ENCODE results near the gene ZNF680.

ZNF680 gene

DNA sequence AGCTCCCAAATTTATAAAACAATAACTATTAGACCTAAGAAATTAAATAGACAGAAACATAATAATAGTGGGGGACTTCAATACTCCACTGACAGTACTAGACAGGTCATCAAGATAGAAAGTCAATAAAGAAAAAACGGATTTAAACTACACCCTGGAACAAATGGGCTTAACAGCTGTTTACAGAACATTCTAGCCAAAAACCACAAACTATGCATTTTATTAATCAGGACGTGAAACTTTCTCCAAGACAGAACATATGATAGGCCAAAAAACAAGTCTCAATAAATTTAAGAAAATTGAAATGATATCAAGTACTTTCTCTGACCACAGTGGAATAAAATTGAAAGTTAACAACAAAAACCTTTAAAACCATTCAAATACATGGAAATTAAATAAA is 46.4 kb downstream of the ZNF680 start:
- Mint-ChIP-seq H3K27ac (no peak overlapping the region), H3K27me3 (no peaks in the 10 kb centered on the region), H3K4me3 (no peak overlapping the region), H3K9me3 (peaks cover 41 to 49% of the 10 kb centered on the region in 2 donors), H3K4me1 (no peaks in the 10 kb centered on the region)
- ATAC-seq (no peak), DNase-seq (no peak)

DNA sequence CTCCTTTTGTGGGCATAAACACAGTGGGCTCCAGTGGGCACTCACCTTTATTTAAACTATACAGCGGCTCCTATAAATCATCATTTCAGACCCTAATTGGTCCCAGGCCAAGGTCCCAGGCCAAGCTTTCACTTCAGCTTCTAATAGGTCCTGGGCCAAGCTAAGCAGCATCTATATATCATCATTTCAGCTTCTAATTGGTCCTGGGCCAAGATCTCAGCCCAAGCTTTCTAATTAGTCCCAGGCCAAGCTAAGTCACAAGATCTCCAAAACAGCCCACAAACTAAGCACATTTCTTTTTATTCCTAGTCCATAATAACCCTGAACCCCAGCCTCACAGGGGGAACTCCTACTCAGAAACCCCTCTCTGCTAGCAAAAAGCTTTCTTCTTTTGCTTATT is 47.1 kb downstream of the ZNF680 start:
- no peak for ATAC-seq
- H3K27ac Mint-ChIP-seq, result peak overlapping the region in 1 of 2 donors; percentile 74
- no peak for DNase-seq
- no peaks in the 10 kb centered on the region for H3K4me1 Mint-ChIP-seq
- H3K9me3 Mint-ChIP-seq, result peaks cover 36 to 43% of the 10 kb centered on the region in 2 donors
- no peaks in the 10 kb centered on the region for H3K27me3 Mint-ChIP-seq
- no peak overlapping the region for H3K4me3 Mint-ChIP-seq

DNA sequence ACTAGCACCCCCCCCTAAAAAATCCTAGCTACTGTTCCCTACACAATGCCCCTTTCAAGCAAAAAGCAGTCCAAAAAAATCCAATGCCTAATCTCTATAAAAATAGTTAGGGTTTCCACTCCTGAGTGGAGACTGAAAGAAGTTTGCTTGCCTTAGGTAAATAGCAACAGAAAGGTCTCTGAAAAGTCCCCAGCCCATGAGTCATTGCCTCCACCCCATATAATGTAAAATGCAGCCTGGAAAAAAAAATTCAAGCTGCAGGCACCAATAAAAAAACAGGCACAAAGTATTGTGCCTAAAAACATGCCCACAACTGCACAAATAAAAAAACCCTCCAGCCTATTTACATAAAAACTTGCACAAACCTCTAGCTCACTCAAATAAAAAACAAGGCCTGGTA is 47.5 kb downstream of the ZNF680 start:
- DNase-seq (no peak), ATAC-seq (no peak)
- no peak overlapping the region for H3K27ac Mint-ChIP-seq
- peaks cover 36 to 43% of the 10 kb centered on the region in 2 donors for H3K9me3 Mint-ChIP-seq
- H3K4me1 Mint-ChIP-seq, result no peaks in the 10 kb centered on the region
- no peak overlapping the region for H3K4me3 Mint-ChIP-seq
- no peaks in the 10 kb centered on the region for H3K27me3 Mint-ChIP-seq

- peaks cover 13 to 25% of the 10 kb centered on the region in 2 donors for H3K9me3 Mint-ChIP-seq
- H3K4me3 Mint-ChIP-seq, result no peak overlapping the region
- ATAC-seq, result no peak
- no peaks in the 10 kb centered on the region for H3K27me3 Mint-ChIP-seq
- H3K4me1 Mint-ChIP-seq, result no peaks in the 10 kb centered on the region
- DNase-seq, result no peak
- no peak overlapping the region for H3K27ac Mint-ChIP-seq
Observed at GRCh38 chr7:64509583-64509982, 53.3 kb downstream of the ZNF680 start.

DNA sequence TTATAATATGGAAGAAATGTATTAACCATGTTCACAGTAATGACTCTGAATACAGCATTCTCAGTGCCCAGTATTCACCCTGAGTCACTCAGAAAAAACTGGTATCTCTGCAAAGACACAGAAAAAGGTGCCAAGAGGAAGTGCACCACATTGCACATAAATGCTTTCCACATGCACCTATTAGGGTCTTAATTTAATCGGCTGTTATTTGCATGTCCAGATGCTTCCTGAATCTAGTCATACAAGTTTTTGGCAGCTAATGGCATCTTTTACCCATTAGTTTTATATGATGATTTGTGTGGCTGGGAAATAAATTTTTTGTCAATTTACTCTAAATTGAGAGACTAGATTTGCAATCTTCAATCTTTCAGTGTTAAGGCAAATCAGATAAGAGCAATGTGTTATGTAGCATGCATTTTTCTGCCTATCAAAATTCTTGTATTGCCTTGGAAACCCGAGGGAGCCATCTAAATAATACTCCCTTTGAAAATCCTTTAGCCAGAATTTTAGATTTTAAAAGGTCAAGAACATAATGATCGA is 58.2 kb downstream of the ZNF680 start:
- no peaks in the 10 kb centered on the region for H3K27me3 Mint-ChIP-seq
- no peak for ATAC-seq
- H3K9me3 Mint-ChIP-seq, result peaks cover 38% of the 10 kb centered on the region in 2 donors
- no peak for DNase-seq
- no peak overlapping the region for H3K4me3 Mint-ChIP-seq
- H3K4me1 Mint-ChIP-seq, result no peaks in the 10 kb centered on the region
- H3K27ac Mint-ChIP-seq, result no peak overlapping the region

GRCh38 chr7:64498270-64498669 is 64.6 kb downstream of the ZNF680 start:
- Mint-ChIP-seq H3K4me3 (no peak overlapping the region), H3K4me1 (no peaks in the 10 kb centered on the region)
- no peak for DNase-seq

GRCh38 chr7:64494912-64495461 is 67.9 kb downstream of the ZNF680 start:
- no peak overlapping the region for H3K27ac Mint-ChIP-seq
- H3K4me1 Mint-ChIP-seq, result no peaks in the 10 kb centered on the region
- H3K9me3 Mint-ChIP-seq, result peaks cover 8 to 30% of the 10 kb centered on the region in 2 donors
- no peak overlapping the region for H3K4me3 Mint-ChIP-seq
- ATAC-seq, result no peak
- DNase-seq, result no peak
- H3K27me3 Mint-ChIP-seq, result no peaks in the 10 kb centered on the region

More at GRCh38 chr7:64498270-64498669, 64.6 kb downstream of the ZNF680 start:
- Mint-ChIP-seq H3K27ac (no peak overlapping the region), H3K27me3 (no peaks in the 10 kb centered on the region), H3K9me3 (peaks cover 17 to 39% of the 10 kb centered on the region in 2 donors)
- no peak for ATAC-seq

DNA sequence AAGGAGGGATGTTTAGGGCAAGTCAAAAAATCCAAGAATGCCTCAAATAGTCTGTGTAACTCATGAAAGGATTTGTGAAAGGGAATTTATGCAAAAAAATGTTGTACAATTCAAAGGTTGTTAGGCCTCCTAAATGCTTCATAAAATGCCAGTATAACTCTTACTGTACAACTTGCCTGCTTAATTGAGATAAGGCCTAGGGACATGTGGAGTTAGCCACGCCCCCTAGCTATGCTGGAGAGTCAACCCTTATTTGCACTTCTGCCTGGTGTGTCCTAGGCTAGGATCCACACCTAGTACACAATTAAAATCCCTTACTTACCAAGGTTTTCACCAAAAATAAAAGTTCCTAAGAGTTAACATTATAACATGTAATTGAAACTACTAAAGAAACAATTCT is 77.2 kb downstream of the ZNF680 start:
- Mint-ChIP-seq H3K27ac (no peak overlapping the region), H3K4me1 (no peaks in the 10 kb centered on the region), H3K9me3 (peaks cover 27 to 44% of the 10 kb centered on the region in 2 donors), H3K27me3 (no peaks in the 10 kb centered on the region), H3K4me3 (no peak overlapping the region)
- DNase-seq, result no peak
- no peak for ATAC-seq
